HEK293 (cell line): ENCODE data around the gene MEIG1.

Experiments
- EGR2 ChIP-seq: fragments of 450-650 bp; formaldehyde crosslinking; IDR thresholded peaks from 2 replicates; pipeline ENCODE4 v1.5.1; 2016; ENCODE audit warnings: low read depth, missing biosample characterization, missing genetic modification characterization
- GLI4 ChIP-seq: fragments of 450-650 bp; formaldehyde crosslinking; IDR thresholded peaks from 2 replicates; pipeline ENCODE4 v1.5.1; 2016; ENCODE audit warnings: missing biosample characterization, missing genetic modification characterization
- GLIS2 ChIP-seq: fragments of 450-650 bp; formaldehyde crosslinking; IDR thresholded peaks from 2 replicates; pipeline ENCODE4 v1.5.1; 2016; ENCODE audit warnings: missing biosample characterization, missing genetic modification characterization
- IKZF3 ChIP-seq: fragments of 450-650 bp; IDR thresholded peaks from 2 replicates; pipeline ENCODE4 v1.5.0; 2018; ENCODE audit warnings: missing biosample characterization, mild to moderate bottlenecking, missing genetic modification characterization, moderate library complexity
- KLF10 ChIP-seq: fragments of 450-650 bp; IDR thresholded peaks from 2 replicates; pipeline ENCODE4 v1.5.1; 2018; ENCODE audit warnings: missing biosample characterization, mild to moderate bottlenecking, missing genetic modification characterization
- KLF9 ChIP-seq: fragments of 450-650 bp; formaldehyde crosslinking; IDR thresholded peaks from 2 replicates; pipeline ENCODE4 v1.5.1; 2016; ENCODE audit warnings: missing biosample characterization, missing genetic modification characterization, low read depth
- MZF1 ChIP-seq: fragments of 450-650 bp; formaldehyde crosslinking; IDR thresholded peaks from 2 replicates; pipeline ENCODE4 v1.5.1; 2017; ENCODE audit warnings: missing biosample characterization, missing genetic modification characterization, borderline replicate concordance
- OSR2 ChIP-seq: fragments of 450-650 bp; formaldehyde crosslinking; IDR thresholded peaks from 2 replicates; pipeline ENCODE4 v1.5.1; 2016; ENCODE audit warnings: missing biosample characterization, missing genetic modification characterization
- SCRT2 ChIP-seq: fragments of 450-650 bp; formaldehyde crosslinking; IDR thresholded peaks from 2 replicates; pipeline ENCODE4 v1.5.1; 2016; ENCODE audit warnings: missing biosample characterization, missing genetic modification characterization
- SP2 ChIP-seq: fragments of 450-650 bp; formaldehyde crosslinking; IDR thresholded peaks from 2 replicates; pipeline ENCODE4 v1.5.1; 2016; ENCODE audit warnings: missing biosample characterization, missing genetic modification characterization
- SP3 ChIP-seq: fragments of 450-650 bp; formaldehyde crosslinking; IDR thresholded peaks from 2 replicates; pipeline ENCODE4 v1.5.1; 2016; ENCODE audit warnings: missing biosample characterization, missing genetic modification characterization
- YY1 ChIP-seq: fragments of 450-650 bp; formaldehyde crosslinking; IDR thresholded peaks from 2 replicates; pipeline ENCODE4 v1.5.1; 2018; ENCODE audit warnings: missing biosample characterization, missing genetic modification characterization
- ZNF138 ChIP-seq: fragments of 450-650 bp; formaldehyde crosslinking; IDR thresholded peaks from 2 replicates; pipeline ENCODE4 v1.5.1; 2016; ENCODE audit warnings: missing biosample characterization, missing genetic modification characterization, borderline replicate concordance
- ZNF24 ChIP-seq: fragments of 450-650 bp; formaldehyde crosslinking; IDR thresholded peaks from 2 replicates; pipeline ENCODE4 v1.5.1; 2016; ENCODE audit warnings: missing biosample characterization, missing genetic modification characterization
- ZNF404 ChIP-seq: fragments of 450-650 bp; formaldehyde crosslinking; IDR thresholded peaks from 2 replicates; pipeline ENCODE4 v1.5.1; 2017; ENCODE audit warnings: missing biosample characterization, missing genetic modification characterization
- ZNF501 ChIP-seq: fragments of 450-650 bp; formaldehyde crosslinking; IDR thresholded peaks from 2 replicates; pipeline ENCODE4 v1.5.1; 2016; ENCODE audit warnings: missing biosample characterization, missing genetic modification characterization
- ZNF510 ChIP-seq: fragments of 450-650 bp; formaldehyde crosslinking; IDR thresholded peaks from 2 replicates; pipeline ENCODE4 v1.5.1; 2018; ENCODE audit warnings: mild to moderate bottlenecking, missing genetic modification characterization, missing biosample characterization; ENCODE audit not compliant: insufficient replicate concordance
- ZNF585B ChIP-seq: fragments of 450-650 bp; formaldehyde crosslinking; IDR thresholded peaks from 2 replicates; pipeline ENCODE4 v1.5.1; 2016; ENCODE audit warnings: missing biosample characterization, missing genetic modification characterization
- ZNF639 ChIP-seq: fragments of 450-650 bp; formaldehyde crosslinking; IDR thresholded peaks from 2 replicates; pipeline ENCODE4 v1.5.1; 2016; ENCODE audit warnings: missing biosample characterization, missing genetic modification characterization
- ZNF654 ChIP-seq: fragments of 450-650 bp; formaldehyde crosslinking; IDR thresholded peaks from 2 replicates; pipeline ENCODE4 v1.5.1; 2016; ENCODE audit warnings: low read depth, missing biosample characterization, missing genetic modification characterization
- ZNF692 ChIP-seq: fragments of 450-650 bp; formaldehyde crosslinking; IDR thresholded peaks from 2 replicates; pipeline ENCODE4 v1.5.1; 2016; ENCODE audit warnings: missing biosample characterization, missing genetic modification characterization
- ZNF701 ChIP-seq: fragments of 450-650 bp; formaldehyde crosslinking; IDR thresholded peaks from 2 replicates; pipeline ENCODE4 v1.5.1; 2016; ENCODE audit warnings: missing biosample characterization, missing genetic modification characterization
- ZNF792 ChIP-seq: fragments of 450-650 bp; formaldehyde crosslinking; IDR thresholded peaks from 2 replicates; pipeline ENCODE4 v1.5.1; 2016; ENCODE audit warnings: missing biosample characterization, missing genetic modification characterization
- ZSCAN30 ChIP-seq: fragments of 450-650 bp; IDR thresholded peaks from 2 replicates; pipeline ENCODE4 v1.5.1; 2018; ENCODE audit warnings: missing biosample characterization, mild to moderate bottlenecking, missing genetic modification characterization, moderate library complexity
- ZSCAN5A ChIP-seq: fragments of 450-650 bp; formaldehyde crosslinking; IDR thresholded peaks from 2 replicates; pipeline ENCODE4 v1.5.1; 2016; ENCODE audit warnings: missing biosample characterization, missing genetic modification characterization
- ZXDB ChIP-seq: fragments of 450-650 bp; formaldehyde crosslinking; IDR thresholded peaks from 2 replicates; pipeline ENCODE4 v1.5.1; 2016; ENCODE audit warnings: missing biosample characterization, missing genetic modification characterization
- TF ChIP-seq, protein P1 (sequence below): fragments of 450-650 bp; formaldehyde crosslinking; IDR thresholded peaks from 2 replicates; pipeline ENCODE4 v1.5.1; 2016; ENCODE audit warnings: missing biosample characterization, missing genetic modification characterization
- TF ChIP-seq, protein P2 (sequence below): fragments of 450-650 bp; formaldehyde crosslinking; IDR thresholded peaks from 2 replicates; pipeline ENCODE4 v1.5.1; 2016; ENCODE audit warnings: missing biosample characterization, missing genetic modification characterization
- TF ChIP-seq, protein P3 (sequence below): fragments of 450-650 bp; formaldehyde crosslinking; IDR thresholded peaks from 2 replicates; pipeline ENCODE4 v1.5.1; 2016; ENCODE audit warnings: missing biosample characterization, missing genetic modification characterization

The MEIG1 gene

DNA sequence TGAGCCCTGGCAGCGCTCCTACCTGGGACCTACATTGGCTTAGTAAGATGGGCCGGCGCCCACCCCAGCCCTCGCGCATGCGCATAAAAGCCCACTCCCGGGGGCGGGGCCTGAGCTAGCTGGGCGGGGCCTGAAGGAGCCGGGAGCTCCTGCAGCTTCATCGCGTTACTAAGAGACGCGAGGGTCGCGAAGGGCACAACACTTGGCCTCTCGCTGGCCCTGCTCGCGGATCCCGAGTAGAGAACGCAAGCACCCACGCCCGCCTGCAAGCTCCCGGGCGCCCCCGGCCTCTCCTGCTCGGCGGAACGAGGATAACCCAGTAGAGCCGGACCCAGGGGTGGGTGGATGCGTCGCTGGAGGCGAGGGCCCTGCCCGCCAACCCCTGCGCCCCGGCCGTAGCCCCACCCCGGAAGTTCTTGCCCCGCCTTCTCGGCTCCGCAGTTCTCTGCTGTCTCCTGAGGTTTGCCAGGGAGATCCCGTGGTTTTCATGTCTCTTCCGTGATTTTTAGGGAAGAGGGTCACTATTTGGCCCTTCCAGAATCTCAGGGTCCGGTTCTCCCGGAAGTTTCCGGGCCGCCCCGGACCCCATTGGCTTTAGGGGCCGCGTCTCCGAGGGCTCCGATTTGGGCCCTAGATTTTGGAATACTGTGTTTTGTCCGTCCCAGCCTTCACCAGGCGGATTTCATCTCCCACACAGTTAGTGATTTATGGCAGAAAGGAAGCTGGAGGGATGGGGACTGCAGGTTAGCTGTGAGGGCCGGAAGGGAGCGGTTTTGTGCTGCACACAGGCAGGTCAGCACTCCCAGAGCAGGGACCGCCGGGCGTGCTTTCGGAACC, at the start of gene MEIG1 (continued):
- TF ChIP-seq, protein P1, sequence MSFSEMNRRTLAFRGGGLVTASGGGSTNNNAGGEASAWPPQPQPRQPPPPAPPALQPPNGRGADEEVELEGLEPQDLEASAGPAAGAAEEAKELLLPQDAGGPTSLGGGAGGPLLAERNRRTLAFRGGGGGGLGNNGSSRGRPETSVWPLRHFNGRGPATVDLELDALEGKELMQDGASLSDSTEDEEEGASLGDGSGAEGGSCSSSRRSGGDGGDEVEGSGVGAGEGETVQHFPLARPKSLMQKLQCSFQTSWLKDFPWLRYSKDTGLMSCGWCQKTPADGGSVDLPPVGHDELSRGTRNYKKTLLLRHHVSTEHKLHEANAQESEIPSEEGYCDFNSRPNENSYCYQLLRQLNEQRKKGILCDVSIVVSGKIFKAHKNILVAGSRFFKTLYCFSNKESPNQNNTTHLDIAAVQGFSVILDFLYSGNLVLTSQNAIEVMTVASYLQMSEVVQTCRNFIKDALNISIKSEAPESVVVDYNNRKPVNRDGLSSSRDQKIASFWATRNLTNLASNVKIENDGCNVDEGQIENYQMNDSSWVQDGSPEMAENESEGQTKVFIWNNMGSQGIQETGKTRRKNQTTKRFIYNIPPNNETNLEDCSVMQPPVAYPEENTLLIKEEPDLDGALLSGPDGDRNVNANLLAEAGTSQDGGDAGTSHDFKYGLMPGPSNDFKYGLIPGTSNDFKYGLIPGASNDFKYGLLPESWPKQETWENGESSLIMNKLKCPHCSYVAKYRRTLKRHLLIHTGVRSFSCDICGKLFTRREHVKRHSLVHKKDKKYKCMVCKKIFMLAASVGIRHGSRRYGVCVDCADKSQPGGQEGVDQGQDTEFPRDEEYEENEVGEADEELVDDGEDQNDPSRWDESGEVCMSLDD (tag by site-specific recombination), result 0 out of 2 replicates have a peak, but pooled peaks have one; percentile 31
- peak; percentile 99 for TF ChIP-seq IKZF3 (tag by site-specific recombination)
- peak; percentile 87; the same call in 1 of the 2 replicates for TF ChIP-seq ZNF501 (tag by site-specific recombination)
- TF ChIP-seq ZNF639 (tag by site-specific recombination), result peak; percentile 46; the same call in 1 of the 2 replicates
- TF ChIP-seq ZNF701 (tag by site-specific recombination), result no peak
- peak; percentile 86 for TF ChIP-seq EGR2
- no peak for TF ChIP-seq ZNF585B (tag by site-specific recombination)
- peak; percentile 46; the same call in 1 of the 2 replicates for TF ChIP-seq KLF9 (tag by site-specific recombination)
- TF ChIP-seq ZSCAN30 (tag by site-specific recombination), result peak; percentile 95
- no peak for TF ChIP-seq ZNF510 (tag by site-specific recombination)
- peak; percentile 67 for TF ChIP-seq GLI4
- 0 out of 2 replicates have a peak, but pooled peaks have one; percentile 74 for TF ChIP-seq ZSCAN5A (tag by site-specific recombination)
- peak; percentile 87 for TF ChIP-seq MZF1 (tag by site-specific recombination)
- TF ChIP-seq, protein P2, sequence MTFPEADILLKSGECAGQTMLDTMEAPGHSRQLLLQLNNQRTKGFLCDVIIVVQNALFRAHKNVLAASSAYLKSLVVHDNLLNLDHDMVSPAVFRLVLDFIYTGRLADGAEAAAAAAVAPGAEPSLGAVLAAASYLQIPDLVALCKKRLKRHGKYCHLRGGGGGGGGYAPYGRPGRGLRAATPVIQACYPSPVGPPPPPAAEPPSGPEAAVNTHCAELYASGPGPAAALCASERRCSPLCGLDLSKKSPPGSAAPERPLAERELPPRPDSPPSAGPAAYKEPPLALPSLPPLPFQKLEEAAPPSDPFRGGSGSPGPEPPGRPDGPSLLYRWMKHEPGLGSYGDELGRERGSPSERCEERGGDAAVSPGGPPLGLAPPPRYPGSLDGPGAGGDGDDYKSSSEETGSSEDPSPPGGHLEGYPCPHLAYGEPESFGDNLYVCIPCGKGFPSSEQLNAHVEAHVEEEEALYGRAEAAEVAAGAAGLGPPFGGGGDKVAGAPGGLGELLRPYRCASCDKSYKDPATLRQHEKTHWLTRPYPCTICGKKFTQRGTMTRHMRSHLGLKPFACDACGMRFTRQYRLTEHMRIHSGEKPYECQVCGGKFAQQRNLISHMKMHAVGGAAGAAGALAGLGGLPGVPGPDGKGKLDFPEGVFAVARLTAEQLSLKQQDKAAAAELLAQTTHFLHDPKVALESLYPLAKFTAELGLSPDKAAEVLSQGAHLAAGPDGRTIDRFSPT, result peak; percentile 43; the same call in 1 of the 2 replicates
- TF ChIP-seq ZNF654, result 0 out of 2 replicates have a peak, but pooled peaks have one; percentile 6
- peak; percentile 64 for TF ChIP-seq KLF10 (tag by site-specific recombination)
- peak; percentile 80; the same call in 1 of the 2 replicates for TF ChIP-seq ZNF692
- peak; percentile 96 for TF ChIP-seq GLIS2
- TF ChIP-seq ZNF138, result no peak
- peak; percentile 97 for TF ChIP-seq ZXDB
- peak; percentile 58 for TF ChIP-seq YY1 (tag by site-specific recombination)
- TF ChIP-seq, protein P3, sequence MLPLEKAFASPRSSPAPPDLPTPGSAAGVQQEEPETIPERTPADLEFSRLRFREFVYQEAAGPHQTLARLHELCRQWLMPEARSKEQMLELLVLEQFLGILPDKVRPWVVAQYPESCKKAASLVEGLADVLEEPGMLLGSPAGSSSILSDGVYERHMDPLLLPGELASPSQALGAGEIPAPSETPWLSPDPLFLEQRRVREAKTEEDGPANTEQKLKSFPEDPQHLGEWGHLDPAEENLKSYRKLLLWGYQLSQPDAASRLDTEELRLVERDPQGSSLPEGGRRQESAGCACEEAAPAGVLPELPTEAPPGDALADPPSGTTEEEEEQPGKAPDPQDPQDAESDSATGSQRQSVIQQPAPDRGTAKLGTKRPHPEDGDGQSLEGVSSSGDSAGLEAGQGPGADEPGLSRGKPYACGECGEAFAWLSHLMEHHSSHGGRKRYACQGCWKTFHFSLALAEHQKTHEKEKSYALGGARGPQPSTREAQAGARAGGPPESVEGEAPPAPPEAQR (tag by site-specific recombination), result no peak
- TF ChIP-seq ZNF404 (tag by site-specific recombination), result no peak
- 0 out of 2 replicates have a peak, but pooled peaks have one; percentile 24 for TF ChIP-seq ZNF24 (tag by site-specific recombination)
- TF ChIP-seq OSR2 (tag by site-specific recombination), result 0 out of 2 replicates have a peak, but pooled peaks have one; percentile 7
- TF ChIP-seq SP3 (tag by site-specific recombination), result peak; percentile 87
- 0 out of 2 replicates have a peak, but pooled peaks have one; percentile 24 for TF ChIP-seq ZNF792
- no peak for TF ChIP-seq SCRT2 (tag by site-specific recombination)
- TF ChIP-seq SP2 (tag by site-specific recombination), result peak; percentile 85
